SK-N-SH (cell line): Measurements from ENCODE around the gene CDH20. TPM values are rescaled to one million over a fixed set of nuclear protein-coding genes. Genes with fewer than 3 reads are reported as not detected.

Experiments
- CTCF ChIA-PET: fragments of 300-600, 350-600 bp; formaldehyde crosslinking; extraction: SDS; loops from one replicate; lab custom pipeline; 2021; lab: Yijun Ruan, JAX
- POLR2A ChIA-PET: fragments of 350-600 bp; sonication (Branson Sonifier 250); formaldehyde crosslinking; extraction: SDS; loops from one replicate; lab custom pipeline; 2020; ENCODE audit warnings: antibody characterized with exemption, inconsistent platforms; lab: Yijun Ruan, JAX
- DNase-seq: peaks from one replicate; pipeline ENCODE4 v3.0.0; 2012
- H2AFZ ChIP-seq: fragments of 200-600 bp; sonication (generic); 2 replicates; pipeline ENCODE4 v1.8.1; 2016; ENCODE audit warnings: antibody characterized with exemption, mild to moderate bottlenecking, low read depth
- H3F3A ChIP-seq: fragments of 200-600 bp; sonication (generic); replicated peaks from 2 replicates; pipeline ENCODE3; 2016; ENCODE audit warnings: antibody characterized with exemption, mild to moderate bottlenecking; ENCODE audit not compliant: insufficient read depth
- H3K27ac ChIP-seq, 2 experiments: fragments of 200-500 bp in 1 of 2; fragments of 200-600 bp in 1 of 2; sonication (Bioruptor generic) in 1 of 2; sonication (generic), shearing (Covaris generic) in 1 of 2; 2 replicates each; pipeline versions ENCODE4 v1.5.1 to v1.6.1; 2014 to 2016; ENCODE audit warnings: low read depth in 2 of 2, inconsistent platforms in 1 of 2, low read length in 1 of 2, mild to moderate bottlenecking in 1 of 2, mixed read lengths in 1 of 2
- H3K27me3 ChIP-seq: fragments of 200-600 bp; sonication (generic), shearing (Covaris generic); 2 replicates; pipeline ENCODE4 v1.6.1; 2016; ENCODE audit warnings: mixed run types; ENCODE audit not compliant: insufficient read depth
- H3K36me3 ChIP-seq, 2 experiments: fragments of 200-500 bp in 1 of 2; fragments of 200-600 bp in 1 of 2; sonication (Bioruptor generic) in 1 of 2; sonication (generic) in 1 of 2; replicated peaks in 1 of 2; 2 replicates each; pipeline versions ENCODE3 to v1.5.1; 2014 to 2016; ENCODE audit warnings: low read length in 1 of 2, mild to moderate bottlenecking in 1 of 2; ENCODE audit not compliant: insufficient read depth in 2 of 2, control insufficient read depth in 1 of 2
- H3K4me1 ChIP-seq, 2 experiments: fragments of 200-500 bp in 1 of 2; fragments of 200-600 bp in 1 of 2; sonication (Bioruptor generic) in 1 of 2; sonication (generic), shearing (Covaris generic) in 1 of 2; 2 replicates each; pipeline versions ENCODE4 v1.5.1 to v1.6.1; 2014 to 2016; ENCODE audit warnings: low read depth in 1 of 2, low read length in 1 of 2, mixed run types in 1 of 2; ENCODE audit not compliant: insufficient read depth in 2 of 2, control insufficient read depth in 1 of 2
- H3K4me2 ChIP-seq: fragments of 200-600 bp; sonication (generic), shearing (Covaris generic); 2 replicates; pipeline ENCODE4 v1.6.1; 2017; ENCODE audit warnings: mixed run types
- H3K4me3 ChIP-seq, 2 experiments: fragments of 200-500 bp in 1 of 2; fragments of 200-600 bp in 1 of 2; sonication (Bioruptor generic) in 1 of 2; sonication (generic), shearing (Covaris generic) in 1 of 2; 2 replicates each; pipeline versions ENCODE4 v1.5.1 to v1.8.1; 2014 to 2016; ENCODE audit warnings: low read depth in 2 of 2, inconsistent platforms in 1 of 2, low read length in 1 of 2, mild to moderate bottlenecking in 1 of 2, mixed read lengths in 1 of 2, moderate library complexity in 1 of 2
- H3K79me2 ChIP-seq: fragments of 200-600 bp; sonication (generic); 2 replicates; pipeline ENCODE4 v1.8.1; 2017; ENCODE audit warnings: mild to moderate bottlenecking; ENCODE audit not compliant: insufficient read depth
- H3K9ac ChIP-seq: fragments of 200-600 bp; sonication (generic); 2 replicates; pipeline ENCODE4 v1.6.1; 2017; ENCODE audit warnings: mixed run types
- H3K9me2 ChIP-seq: fragments of 200-600 bp; sonication (generic); 2 replicates; pipeline ENCODE4 v1.6.1; 2017; ENCODE audit warnings: mixed run types
- H3K9me3 ChIP-seq: fragments of 200-600 bp; sonication (generic); 2 replicates; pipeline ENCODE4 v1.6.1; 2017; ENCODE audit warnings: mixed run types, mild to moderate bottlenecking, moderate library complexity
- H4K20me1 ChIP-seq: fragments of 200-600 bp; sonication (generic); 2 replicates; pipeline ENCODE4 v1.6.1; 2017; ENCODE audit warnings: mild to moderate bottlenecking, mixed run types; ENCODE audit not compliant: insufficient read depth
- CHD2 ChIP-seq: fragments of 150-350 bp; IDR thresholded peaks from 2 replicates; pipeline ENCODE4 v1.6.1; 2018; ENCODE audit warnings: low read length; ENCODE audit not compliant: partially characterized antibody
- EP300 ChIP-seq, 2 experiments: IDR thresholded peaks; 2 replicates each; pipeline versions ENCODE4 v1.4.0 to v1.6.1; 2012; ENCODE audit warnings: borderline replicate concordance in 1 of 2, low read depth in 1 of 2, low read length in 1 of 2
- FOSL2 ChIP-seq: IDR thresholded peaks from 2 replicates; pipeline ENCODE4 v1.4.0; 2012; ENCODE audit warnings: low read depth, mild to moderate bottlenecking, moderate library complexity, borderline replicate concordance
- FOXM1 ChIP-seq: IDR thresholded peaks from 2 replicates; pipeline ENCODE4 v1.4.0; 2012; ENCODE audit warnings: low read depth, mild to moderate bottlenecking
- JUND ChIP-seq: IDR thresholded peaks from 2 replicates; pipeline ENCODE4 v1.4.0; 2012
- NRF1 ChIP-seq: IDR thresholded peaks from 2 replicates; pipeline ENCODE4 v1.6.1; 2012; ENCODE audit warnings: low read depth, mild to moderate bottlenecking, low read length
- RFX5 ChIP-seq: IDR thresholded peaks from 2 replicates; pipeline ENCODE4 v1.6.1; 2012; ENCODE audit warnings: mild to moderate bottlenecking, improper control_type of control experiment, low read length
- RXRA ChIP-seq: IDR thresholded peaks from 2 replicates; pipeline ENCODE4 v1.4.0; 2012; ENCODE audit warnings: low read depth, mild to moderate bottlenecking, borderline replicate concordance
- SMC3 ChIP-seq: IDR thresholded peaks from 2 replicates; pipeline ENCODE4 v1.6.1; 2012; ENCODE audit warnings: low read depth, low read length, improper control_type of control experiment
- TAF1 ChIP-seq: IDR thresholded peaks from 2 replicates; pipeline ENCODE4 v1.6.1; 2012; ENCODE audit warnings: low read depth, mild to moderate bottlenecking, low read length, moderate library complexity, borderline replicate concordance
- TCF12 ChIP-seq: IDR thresholded peaks from 2 replicates; pipeline ENCODE4 v1.4.0; 2012
- TEAD4 ChIP-seq: IDR thresholded peaks from 2 replicates; pipeline ENCODE4 v1.4.0; 2012; ENCODE audit warnings: mild to moderate bottlenecking, borderline replicate concordance; ENCODE audit not compliant: insufficient read depth
- WGBS: methylation state at CpG from one replicate; pipeline ENCODE4 v1.1.6; 2017; ENCODE audit warnings: low lambda C conversion rate; 5-methylcytosine and 5-hydroxymethylcytosine counted together
- polyA plus RNA-seq, 3 experiments: library from polyadenylated mRNA; depleted of rRNA; stranded (reverse); fragments of >200 nt; gene quantifications; 2 replicates each; pipeline ENCODE4 v1.2.3, GENCODE V29; 2012
- TF ChIP-seq, protein P1 (sequence below): IDR thresholded peaks from 2 replicates; pipeline ENCODE4 v1.4.0; 2012; ENCODE audit warnings: low read depth, borderline replicate concordance
- TF ChIP-seq, protein P2 (sequence below): IDR thresholded peaks from 2 replicates; pipeline ENCODE4 v1.4.0; 2012; ENCODE audit warnings: low read depth
- TF ChIP-seq, protein P3 (sequence below): IDR thresholded peaks from 2 replicates; pipeline ENCODE4 v1.6.1; 2012; ENCODE audit warnings: mild to moderate bottlenecking, low read depth, low read length, moderate library complexity
- TF ChIP-seq, protein P4 (sequence below): IDR thresholded peaks from 2 replicates; pipeline ENCODE4 v1.4.0; 2012; ENCODE audit warnings: low read depth, borderline replicate concordance

CDH20 gene
- polyA plus RNA-seq, 1 of the 3 experiments (the other 2 are of a cell fraction): 1.1 TPM

DNA sequence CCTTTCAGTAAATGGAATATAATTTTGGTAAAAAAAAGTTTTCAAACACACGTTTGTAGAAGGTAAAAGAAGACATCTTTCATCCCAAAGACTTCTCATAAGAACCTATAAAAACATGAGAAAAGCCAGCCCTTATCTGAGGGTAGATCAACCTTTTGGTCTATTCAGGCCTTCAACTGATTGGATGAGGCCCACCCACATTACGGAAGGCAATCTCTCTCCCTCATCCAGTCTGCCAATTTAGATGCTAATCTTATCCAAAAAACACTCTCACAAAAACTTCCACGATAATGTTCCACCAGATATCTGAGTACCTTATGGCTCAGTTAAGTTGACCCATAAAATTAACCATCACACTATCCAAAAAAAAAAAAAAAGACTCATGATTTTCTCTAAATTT, 2.2 kb upstream of the CDH20 start:
- 72% methylated on average over 3 of the region's 3 CpGs for WGBS

DNA sequence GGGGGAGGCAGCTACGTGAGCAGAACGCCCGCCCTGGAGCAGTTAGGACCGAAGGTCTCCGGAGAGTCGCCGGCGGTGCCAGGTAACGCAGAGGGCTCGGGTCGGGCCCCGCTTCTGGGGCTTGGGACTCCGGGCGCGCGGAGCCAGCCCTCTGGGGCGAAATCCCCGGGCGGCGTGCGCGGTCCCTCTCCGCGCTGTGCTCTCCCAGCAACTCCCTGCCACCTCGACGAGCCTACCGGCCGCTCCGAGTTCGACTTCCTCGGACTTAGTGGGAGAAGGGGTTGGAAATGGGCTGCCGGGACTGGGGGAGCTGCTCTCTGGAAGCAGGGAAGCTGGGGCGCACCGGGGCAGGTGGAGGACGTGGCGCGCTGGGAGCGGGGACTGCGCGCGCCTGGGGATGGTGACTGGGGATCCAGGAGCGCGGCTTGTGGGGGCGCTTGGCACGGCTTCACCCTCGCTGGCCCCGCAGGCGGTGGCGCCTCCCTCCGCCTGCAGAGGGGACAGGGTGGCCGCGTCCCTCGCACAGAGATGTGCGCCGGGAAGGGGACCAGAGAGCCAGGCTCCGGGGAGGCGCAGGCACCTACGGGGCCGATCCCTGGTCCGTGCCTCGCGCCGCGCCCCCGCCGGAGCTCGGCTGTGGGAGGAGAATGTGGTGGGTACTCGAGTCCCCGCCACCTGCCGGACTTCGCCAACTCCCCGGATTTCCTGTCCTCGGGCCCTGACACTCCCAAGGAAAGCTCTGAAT, 688 bp downstream of the CDH20 start:
- no peak overlapping the region for H3K27ac ChIP-seq
- H3K9me2 ChIP-seq: no peaks in the 10 kb centered on the region
- peak overlapping the region; percentile 66 to 76 for H3K4me3 ChIP-seq
- DNase-seq: peak; percentile 78
- H3K4me2 ChIP-seq: peak overlapping the region; percentile 93
- CTCF ChIA-PET: interaction anchor here (0.6 to 3.4 kb wide), 7 partner anchors 8 to 673 kb away, joined by 3 to 25 read pairs (median 3); no protein-coding TSS in a partner anchor
- POLR2A ChIA-PET: no interaction called here
- no peaks in the 10 kb centered on the region for H3K79me2 ChIP-seq
- peak overlapping the region; percentile 85 for H2AFZ ChIP-seq
- no peaks in the 10 kb centered on the region for H3K9me3 ChIP-seq
- whole genome bisulfite sequencing: 3% methylated on average over 14 of the region's 73 CpGs
- no peaks in the 10 kb centered on the region for H3K36me3 ChIP-seq
- no peaks in the 10 kb centered on the region; the same call in 1 of the 2 replicates for H3K27me3 ChIP-seq
- peak overlapping the region; percentile 29; the same call in 1 of the 2 replicates for H3K9ac ChIP-seq
- peaks cover 0 to 8% of the 10 kb centered on the region in 2 experiments; a peak in 1 of 4 replicates for H3K4me1 ChIP-seq
- H3F3A ChIP-seq: no peaks in the 10 kb centered on the region
- no peaks in the 10 kb centered on the region for H4K20me1 ChIP-seq
- TF ChIP-seq RXRA: no peak
- TF ChIP-seq TEAD4: no peak
- TF ChIP-seq FOSL2: no peak
- TF ChIP-seq, protein P1, sequence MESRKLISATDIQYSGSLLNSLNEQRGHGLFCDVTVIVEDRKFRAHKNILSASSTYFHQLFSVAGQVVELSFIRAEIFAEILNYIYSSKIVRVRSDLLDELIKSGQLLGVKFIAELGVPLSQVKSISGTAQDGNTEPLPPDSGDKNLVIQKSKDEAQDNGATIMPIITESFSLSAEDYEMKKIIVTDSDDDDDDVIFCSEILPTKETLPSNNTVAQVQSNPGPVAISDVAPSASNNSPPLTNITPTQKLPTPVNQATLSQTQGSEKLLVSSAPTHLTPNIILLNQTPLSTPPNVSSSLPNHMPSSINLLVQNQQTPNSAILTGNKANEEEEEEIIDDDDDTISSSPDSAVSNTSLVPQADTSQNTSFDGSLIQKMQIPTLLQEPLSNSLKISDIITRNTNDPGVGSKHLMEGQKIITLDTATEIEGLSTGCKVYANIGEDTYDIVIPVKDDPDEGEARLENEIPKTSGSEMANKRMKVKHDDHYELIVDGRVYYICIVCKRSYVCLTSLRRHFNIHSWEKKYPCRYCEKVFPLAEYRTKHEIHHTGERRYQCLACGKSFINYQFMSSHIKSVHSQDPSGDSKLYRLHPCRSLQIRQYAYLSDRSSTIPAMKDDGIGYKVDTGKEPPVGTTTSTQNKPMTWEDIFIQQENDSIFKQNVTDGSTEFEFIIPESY: no peak
- no peak for TF ChIP-seq JUND
- no peak for TF ChIP-seq SMC3
- no peak for TF ChIP-seq FOXM1
- no peak for TF ChIP-seq EP300 (IDR thresholded peaks at IDR 0.05; ENCODE audit: borderline replicate concordance in 1 of 2, low read depth in 1 of 2, low read length in 1 of 2)
- TF ChIP-seq, protein P2, sequence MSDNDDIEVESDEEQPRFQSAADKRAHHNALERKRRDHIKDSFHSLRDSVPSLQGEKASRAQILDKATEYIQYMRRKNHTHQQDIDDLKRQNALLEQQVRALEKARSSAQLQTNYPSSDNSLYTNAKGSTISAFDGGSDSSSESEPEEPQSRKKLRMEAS: no peak
- no peak for TF ChIP-seq TAF1
- TF ChIP-seq RFX5: no peak
- TF ChIP-seq TCF12: no peak
- no peak for TF ChIP-seq CHD2
- no peak for TF ChIP-seq NRF1

More for the DNA sequence above, 2.2 kb upstream of the CDH20 start:
- no peaks in the 10 kb centered on the region for H4K20me1 ChIP-seq
- POLR2A ChIA-PET: no interaction called here
- no peaks in the 10 kb centered on the region for H3F3A ChIP-seq
- no peaks in the 10 kb centered on the region for H3K9me3 ChIP-seq
- DNase-seq: no peak
- H3K9ac ChIP-seq: no peak overlapping the region
- peaks cover 0 to 8% of the 10 kb centered on the region in 2 experiments; a peak in 1 of 4 replicates for H3K4me1 ChIP-seq
- no peaks in the 10 kb centered on the region for H3K36me3 ChIP-seq
- no peak overlapping the region for H3K4me3 ChIP-seq
- H3K27ac ChIP-seq: no peak overlapping the region
- H3K4me2 ChIP-seq: no peak overlapping the region
- H2AFZ ChIP-seq: no peak overlapping the region
- H3K9me2 ChIP-seq: no peaks in the 10 kb centered on the region
- no peaks in the 10 kb centered on the region for H3K79me2 ChIP-seq
- TF ChIP-seq, protein P3, sequence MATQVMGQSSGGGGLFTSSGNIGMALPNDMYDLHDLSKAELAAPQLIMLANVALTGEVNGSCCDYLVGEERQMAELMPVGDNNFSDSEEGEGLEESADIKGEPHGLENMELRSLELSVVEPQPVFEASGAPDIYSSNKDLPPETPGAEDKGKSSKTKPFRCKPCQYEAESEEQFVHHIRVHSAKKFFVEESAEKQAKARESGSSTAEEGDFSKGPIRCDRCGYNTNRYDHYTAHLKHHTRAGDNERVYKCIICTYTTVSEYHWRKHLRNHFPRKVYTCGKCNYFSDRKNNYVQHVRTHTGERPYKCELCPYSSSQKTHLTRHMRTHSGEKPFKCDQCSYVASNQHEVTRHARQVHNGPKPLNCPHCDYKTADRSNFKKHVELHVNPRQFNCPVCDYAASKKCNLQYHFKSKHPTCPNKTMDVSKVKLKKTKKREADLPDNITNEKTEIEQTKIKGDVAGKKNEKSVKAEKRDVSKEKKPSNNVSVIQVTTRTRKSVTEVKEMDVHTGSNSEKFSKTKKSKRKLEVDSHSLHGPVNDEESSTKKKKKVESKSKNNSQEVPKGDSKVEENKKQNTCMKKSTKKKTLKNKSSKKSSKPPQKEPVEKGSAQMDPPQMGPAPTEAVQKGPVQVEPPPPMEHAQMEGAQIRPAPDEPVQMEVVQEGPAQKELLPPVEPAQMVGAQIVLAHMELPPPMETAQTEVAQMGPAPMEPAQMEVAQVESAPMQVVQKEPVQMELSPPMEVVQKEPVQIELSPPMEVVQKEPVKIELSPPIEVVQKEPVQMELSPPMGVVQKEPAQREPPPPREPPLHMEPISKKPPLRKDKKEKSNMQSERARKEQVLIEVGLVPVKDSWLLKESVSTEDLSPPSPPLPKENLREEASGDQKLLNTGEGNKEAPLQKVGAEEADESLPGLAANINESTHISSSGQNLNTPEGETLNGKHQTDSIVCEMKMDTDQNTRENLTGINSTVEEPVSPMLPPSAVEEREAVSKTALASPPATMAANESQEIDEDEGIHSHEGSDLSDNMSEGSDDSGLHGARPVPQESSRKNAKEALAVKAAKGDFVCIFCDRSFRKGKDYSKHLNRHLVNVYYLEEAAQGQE: no peak
- TF ChIP-seq, protein P4, sequence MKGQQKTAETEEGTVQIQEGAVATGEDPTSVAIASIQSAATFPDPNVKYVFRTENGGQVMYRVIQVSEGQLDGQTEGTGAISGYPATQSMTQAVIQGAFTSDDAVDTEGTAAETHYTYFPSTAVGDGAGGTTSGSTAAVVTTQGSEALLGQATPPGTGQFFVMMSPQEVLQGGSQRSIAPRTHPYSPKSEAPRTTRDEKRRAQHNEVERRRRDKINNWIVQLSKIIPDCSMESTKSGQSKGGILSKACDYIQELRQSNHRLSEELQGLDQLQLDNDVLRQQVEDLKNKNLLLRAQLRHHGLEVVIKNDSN: no peak
- no peak for TF ChIP-seq RFX5
- H3K27me3 ChIP-seq: no peaks in the 10 kb centered on the region; the same call in 1 of the 2 replicates
- CTCF ChIA-PET: no interaction called here
